Right ventricle myocardium superior (tissue), 1 donor: Measurements from ENCODE around the gene SIL1. TPM values are rescaled to one million over a fixed set of nuclear protein-coding genes. Genes with fewer than 3 reads are reported as not detected.

Experiments used
- ATAC-seq: fragments of 200-7000 bp; cut with Tn5 transposase; one replicate; pipeline ENCODE4 v1.9.1; 2020; ENCODE audit warnings: mild to moderate bottlenecking; ENCODE audit not compliant: poor library complexity
- DNase-seq: peaks from one replicate; pipeline ENCODE4 v3.0.0-alpha.2; 2020
- intact Hi-C: fragments of 100-400 bp; cut with DNase I; formaldehyde crosslinking; loops from one replicate; pipeline ENCODE4 v1.11.2; 2022
- total RNA-seq: library from RNA; stranded (reverse); fragmentation: NEBNext Ultra II Directional; extraction: Animal tissue kit (Norgen Biotek cat#: 25700); gene quantifications from one replicate; pipeline ENCODE4 v1.2.1, GENCODE V29; 2021
- donor health status: DM: no; HTN: yes; CAD: no; lungs with severe emphysema.

SIL1 gene
- total RNA-seq, 1 donor from 2014 or later = 42.1 TPM

DNA sequence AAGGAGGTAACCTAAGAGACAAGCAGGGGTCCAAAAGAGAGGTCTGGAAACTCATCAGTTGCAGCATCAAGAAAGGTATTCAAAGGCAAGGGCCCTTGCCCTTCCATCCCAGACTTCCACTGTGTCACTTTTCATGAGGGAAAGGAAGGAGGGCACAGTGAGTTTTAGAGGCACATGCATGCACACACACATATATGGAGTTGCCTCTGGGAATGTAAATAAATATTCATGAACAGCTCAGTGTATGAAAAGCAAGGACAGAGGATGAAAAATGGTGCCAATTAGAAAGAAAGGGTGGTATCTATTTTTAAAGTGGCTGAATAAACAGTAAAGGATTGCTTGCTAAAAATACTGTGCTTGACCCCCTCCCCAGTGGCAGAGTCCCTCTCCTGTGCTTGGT lies 217.7 kb downstream of the SIL1 start:
- intact Hi-C loops = no loop called here
- ATAC-seq (no peak), DNase-seq (no peak)

DNA sequence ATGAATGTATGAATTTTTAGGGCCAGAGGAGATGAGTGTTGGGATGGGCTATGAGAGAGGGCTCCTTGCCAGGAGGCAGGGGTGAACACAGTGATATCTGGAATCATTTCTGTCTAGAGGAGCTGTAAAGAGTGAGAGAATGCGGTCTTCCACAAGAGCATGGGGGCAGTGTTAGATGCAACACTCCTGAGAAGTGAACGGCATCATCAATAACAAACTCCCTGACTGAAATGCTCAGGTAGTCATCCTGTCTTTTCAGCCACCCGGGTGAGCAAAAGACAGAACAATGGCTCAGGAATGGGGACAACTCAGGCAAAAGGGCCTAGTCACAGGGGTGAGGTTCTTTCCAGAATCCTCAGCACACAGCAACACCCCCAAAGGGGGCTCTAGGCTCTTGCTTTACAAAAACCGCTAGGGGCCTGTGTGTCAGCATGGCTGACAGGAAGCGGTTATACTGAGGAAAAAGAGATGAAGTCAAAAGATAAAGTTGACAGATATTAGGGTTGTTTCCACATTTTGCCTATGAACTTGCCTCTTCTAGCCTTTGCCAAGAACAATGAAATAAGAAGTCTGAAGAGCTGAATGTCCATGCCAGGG lies 218.4 kb downstream of the SIL1 start:
- intact Hi-C loops = no loop called here
- DNase-seq (no peak), ATAC-seq (no peak)

GRCh38 chr5:138978581-138978980 lies 219.6 kb downstream of the SIL1 start:
- intact Hi-C loops = no loop called here
- ATAC-seq (no peak), DNase-seq (no peak)

GRCh38 chr5:138978080-138978479 lies 220.1 kb downstream of the SIL1 start:
- DNase-seq (no peak), ATAC-seq (no peak)
- intact Hi-C loops = no loop called here

DNA sequence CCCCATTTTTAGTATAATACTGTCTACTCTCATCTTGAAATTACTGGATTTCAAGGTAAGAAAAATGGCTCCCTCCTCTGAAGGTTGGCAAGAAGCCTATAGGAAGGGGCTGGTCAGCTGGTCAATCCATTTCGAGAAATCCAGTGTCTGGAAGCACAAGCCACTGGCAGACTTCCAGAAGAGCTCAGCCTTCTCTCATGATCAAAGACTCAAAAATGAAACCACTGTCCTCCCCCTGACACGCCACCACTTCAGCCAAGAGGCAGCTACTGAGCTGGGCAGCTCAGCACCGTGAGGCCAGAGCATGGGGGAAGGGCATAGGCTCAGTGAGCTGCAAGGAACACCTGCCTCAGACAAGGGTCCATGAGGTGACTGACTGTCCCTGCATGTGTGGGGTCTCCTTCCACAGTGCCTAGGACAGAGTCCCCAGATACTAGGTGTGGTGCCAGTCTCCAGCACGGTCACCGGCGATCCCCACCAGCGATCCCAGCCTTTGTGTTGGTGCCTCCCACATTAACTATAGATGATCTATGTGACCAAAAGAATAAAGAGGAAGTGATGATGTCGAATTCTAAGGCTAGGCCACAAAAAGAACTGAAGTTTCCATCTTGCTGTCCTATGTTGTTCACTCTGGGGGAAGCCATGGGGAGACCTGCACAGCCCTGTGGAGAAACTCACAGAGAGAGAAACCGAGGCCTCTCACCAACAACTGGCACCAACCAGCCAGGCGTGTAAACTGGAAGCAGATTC lies 222.9 kb downstream of the SIL1 start:
- ATAC-seq (peak; percentile 22), DNase-seq (peak; percentile 55)
- intact Hi-C loops = no loop called here

GRCh38 chr5:138974227-138975063 lies 223.7 kb downstream of the SIL1 start:
- DNase-seq (peak; percentile 72), ATAC-seq (peak; percentile 85)
- intact Hi-C loops = no loop called here

GRCh38 chr5:138972836-138973235 lies 225.3 kb downstream of the SIL1 start:
- DNase-seq (no peak), ATAC-seq (no peak)
- intact Hi-C loops = no loop called here

- intact Hi-C loops = no loop called here
- peak; percentile 28 for ATAC-seq
- peak; percentile 61 for DNase-seq
Observed at GRCh38 chr5:138972230-138972629, 225.9 kb downstream of the SIL1 start.

DNA sequence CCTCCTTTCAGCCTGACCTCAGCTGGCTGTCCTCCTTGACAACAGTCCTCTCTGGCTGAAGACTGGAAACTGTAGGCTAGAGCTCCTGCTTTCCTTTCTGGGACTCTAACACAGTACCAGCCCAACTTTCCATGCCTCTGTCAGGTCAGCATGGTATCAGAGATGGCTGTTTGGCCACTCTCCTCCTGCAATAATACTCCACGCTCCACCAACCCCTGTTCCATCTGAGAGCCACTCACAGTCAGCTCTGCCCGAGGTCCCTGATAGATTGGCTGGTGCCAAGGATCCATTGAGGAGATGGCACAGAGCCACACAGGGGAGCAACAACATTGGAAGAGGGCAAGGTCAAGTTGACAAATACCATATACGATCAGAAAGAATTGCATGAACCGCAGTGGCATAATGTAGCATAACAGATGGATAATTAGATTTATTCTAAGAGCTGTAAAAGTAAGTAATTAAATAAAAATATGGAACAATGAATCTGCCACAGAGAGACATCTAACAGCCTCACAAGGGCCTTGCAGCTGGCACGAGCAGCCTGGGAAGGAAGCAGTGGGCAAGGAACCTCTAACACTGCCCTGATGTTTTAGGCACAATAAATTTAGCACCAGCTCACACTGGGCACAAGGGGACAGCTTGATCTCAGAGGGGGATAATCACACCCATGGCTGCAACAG lies 228.7 kb downstream of the SIL1 start:
- DNase-seq = no peak
- intact Hi-C loops = no loop called here
- ATAC-seq = peak; percentile 35

DNA sequence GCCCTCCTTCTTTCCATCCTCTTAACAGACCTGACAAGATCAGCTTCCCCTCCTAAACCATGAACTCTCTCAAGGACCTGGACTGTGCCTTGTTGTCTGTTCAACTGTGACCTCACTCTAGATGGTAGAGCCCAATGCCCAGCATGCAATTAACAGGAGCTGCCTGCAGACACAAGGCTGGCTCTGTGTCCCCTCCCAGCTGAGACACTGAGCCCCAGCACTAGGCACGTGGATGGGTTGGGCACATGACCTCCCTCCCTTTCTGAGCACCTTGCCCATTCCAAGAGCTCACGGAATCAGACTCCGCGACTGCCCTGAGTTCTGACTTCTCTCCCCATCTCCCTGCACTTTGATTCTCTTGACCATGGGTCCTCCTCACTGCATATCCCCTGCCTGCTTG lies 229.6 kb downstream of the SIL1 start:
- intact Hi-C loops = no loop called here
- no peak for ATAC-seq
- no peak for DNase-seq

- DNase-seq = no peak
Observed at GRCh38 chr5:138967791-138968448, 230.2 kb downstream of the SIL1 start.

DNA sequence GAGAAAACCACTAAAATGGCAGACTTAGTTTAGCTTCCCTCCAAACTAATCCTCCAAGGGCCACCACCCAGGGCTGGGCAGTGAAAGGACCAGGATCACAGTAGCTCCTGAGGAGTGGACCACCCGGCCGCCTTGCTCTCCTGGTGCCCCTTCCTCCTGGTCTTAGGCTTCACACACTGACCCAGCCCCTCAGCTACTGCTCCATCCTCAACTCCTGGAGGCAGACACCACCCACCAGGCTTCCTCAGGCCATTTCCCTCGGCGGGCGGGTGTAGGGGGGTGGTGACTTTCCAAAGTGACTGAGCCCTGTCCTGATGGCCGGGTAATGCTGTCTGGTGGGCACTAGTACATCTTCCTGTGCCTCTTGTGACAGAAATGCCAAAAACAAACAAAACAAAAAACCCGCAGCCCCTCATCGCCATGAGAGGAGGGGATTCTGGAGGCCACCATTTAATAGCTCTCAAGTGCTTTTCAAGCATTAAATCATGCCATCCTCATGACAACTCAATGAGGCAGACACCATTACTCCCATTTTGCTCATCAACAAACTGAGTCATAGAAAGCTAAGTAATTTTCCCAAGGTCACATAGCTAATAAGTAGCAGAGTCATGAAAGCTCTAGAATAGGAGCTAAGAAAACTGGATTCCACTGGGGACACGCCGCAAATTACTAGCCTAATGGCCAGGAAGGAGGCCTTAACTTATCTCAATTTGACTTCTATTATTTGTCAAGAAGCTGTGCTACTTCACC lies 231.8 kb downstream of the SIL1 start:
- intact Hi-C loops = no loop called here
- ATAC-seq = no peak
- no peak for DNase-seq

More at GRCh38 chr5:138967791-138968448, 230.2 kb downstream of the SIL1 start:
- intact Hi-C loops = no loop called here
- peak; percentile 19 for ATAC-seq

GRCh38 chr5:138965626-138966025 lies 232.5 kb downstream of the SIL1 start:
- intact Hi-C loops = no loop called here
- no peak for DNase-seq
- ATAC-seq = no peak

GRCh38 chr5:138964647-138965201 lies 233.4 kb downstream of the SIL1 start:
- DNase-seq (no peak), ATAC-seq (no peak)
- intact Hi-C loops = no loop called here

- DNase-seq = no peak
- ATAC-seq = no peak
- intact Hi-C loops = no loop called here
Observed at GRCh38 chr5:138963763-138964371, 234.3 kb downstream of the SIL1 start.

- DNase-seq (no peak), ATAC-seq (no peak)
- intact Hi-C loops = no loop called here
Observed at GRCh38 chr5:138962614-138963370, 235.4 kb downstream of the SIL1 start.

- ATAC-seq (no peak), DNase-seq (no peak)
- intact Hi-C loops = no loop called here
Observed at GRCh38 chr5:138961729-138962128, 236.4 kb downstream of the SIL1 start.
